GM12875 (cell line): ENCODE measurements around the gene UBN1.

Experiments
- H3K4me3 ChIP-seq: one replicate; pipeline ENCODE4 v1.5.1; 2011; ENCODE audit warnings: low read depth, low read length, control low read depth
- CTCF ChIP-seq: IDR thresholded peaks from 2 replicates; pipeline ENCODE4 v1.5.1; 2011; ENCODE audit warnings: low read depth, mild to moderate bottlenecking, control low read depth, inconsistent platforms, low read length, moderate library complexity, borderline replicate concordance; ENCODE audit not compliant: insufficient read depth

UBN1 gene

GRCh38 chr16:4913774-4914525 lies 66.7 kb downstream of the UBN1 start:
- no peak overlapping the region for H3K4me3 ChIP-seq

GRCh38 chr16:4914528-4915225 lies 67.4 kb downstream of the UBN1 start:
- no peak overlapping the region for H3K4me3 ChIP-seq
- TF ChIP-seq CTCF = no peak

More at GRCh38 chr16:4913774-4914525, 66.7 kb downstream of the UBN1 start:
- TF ChIP-seq CTCF = no peak

GRCh38 chr16:4915226-4915761 lies 68.0 kb downstream of the UBN1 start:
- no peak for TF ChIP-seq CTCF
- H3K4me3 ChIP-seq = no peak overlapping the region

- TF ChIP-seq CTCF = no peak
- H3K4me3 ChIP-seq = no peak overlapping the region
Observed at GRCh38 chr16:4917117-4917516, 69.8 kb downstream of the UBN1 start.

- TF ChIP-seq CTCF = no peak
- no peak overlapping the region for H3K4me3 ChIP-seq
Observed at GRCh38 chr16:4918781-4919251, 71.5 kb downstream of the UBN1 start.

GRCh38 chr16:4920826-4921225 lies 73.5 kb downstream of the UBN1 start:
- no peak overlapping the region for H3K4me3 ChIP-seq
- TF ChIP-seq CTCF = no peak
